Erythroblast (primary cell): Measurements from ENCODE around the gene PGK1.
"Not testable (repeated sequence)": the region's sequence is repeated elsewhere in the genome, so short reads cannot be mapped to it uniquely, and the experiment has no call there.

Experiments used
- GATA1 ChIP-seq: IDR thresholded peaks from 2 replicates; pipeline ENCODE4 v1.6.1; 2011; ENCODE audit warnings: low read depth, mild to moderate bottlenecking, control low read depth, low read length, moderate library complexity
- POLR2A ChIP-seq: IDR thresholded peaks from 2 replicates; pipeline ENCODE4 v1.6.1; 2011; ENCODE audit warnings: mild to moderate bottlenecking, low read length

DNA sequence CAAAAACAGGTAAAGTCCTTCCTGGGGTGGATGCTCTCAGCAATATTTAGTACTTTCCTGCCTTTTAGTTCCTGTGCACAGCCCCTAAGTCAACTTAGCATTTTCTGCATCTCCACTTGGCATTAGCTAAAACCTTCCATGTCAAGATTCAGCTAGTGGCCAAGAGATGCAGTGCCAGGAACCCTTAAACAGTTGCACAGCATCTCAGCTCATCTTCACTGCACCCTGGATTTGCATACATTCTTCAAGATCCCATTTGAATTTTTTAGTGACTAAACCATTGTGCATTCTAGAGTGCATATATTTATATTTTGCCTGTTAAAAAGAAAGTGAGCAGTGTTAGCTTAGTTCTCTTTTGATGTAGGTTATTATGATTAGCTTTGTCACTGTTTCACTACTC, 21.7 kb downstream of the PGK1 start:
- TF ChIP-seq POLR2A, GATA1: not testable (repeated sequence)
